Inferior parietal cortex (tissue), 1 donor: Measurements from ENCODE around the gene NETO2.
"Not testable (repeated sequence)": the region's sequence is repeated elsewhere in the genome, so short reads cannot be mapped to it uniquely, and the experiment has no call there.

Experiments
- DNase-seq: peaks from one replicate; pipeline ENCODE4 v3.0.0-alpha.2; 2016; ENCODE audit errors: extremely low spot score

NETO2 gene

GRCh38 chr16:47134550-47134949, 9.2 kb downstream of the NETO2 start:
- no peak for DNase-seq

- no peak for DNase-seq
These were observed 11.4 kb downstream of the NETO2 start for GRCh38 chr16:47132308-47132707.

GRCh38 chr16:47129755-47130435, 13.8 kb downstream of the NETO2 start:
- DNase-seq: no peak

- no peak for DNase-seq
These were observed 16.2 kb downstream of the NETO2 start for GRCh38 chr16:47127541-47127940.

- no peak for DNase-seq
These were observed 18.0 kb downstream of the NETO2 start for GRCh38 chr16:47125757-47126156.

- DNase-seq: no peak
These were observed 30.6 kb downstream of the NETO2 start for GRCh38 chr16:47113130-47113529.

- DNase-seq: no peak
These were observed 32.8 kb downstream of the NETO2 start for GRCh38 chr16:47110939-47111338.

- DNase-seq: no peak
These were observed 34.4 kb downstream of the NETO2 start for GRCh38 chr16:47109361-47109760.

- DNase-seq: not testable (repeated sequence)
These were observed 40.8 kb downstream of the NETO2 start for GRCh38 chr16:47102921-47103320.

- not testable (repeated sequence) for DNase-seq
These were observed 46.6 kb downstream of the NETO2 start for GRCh38 chr16:47097154-47097553.

- no peak for DNase-seq
These were observed 47.4 kb downstream of the NETO2 start for GRCh38 chr16:47096297-47096696.

GRCh38 chr16:47084198-47084597, 59.5 kb downstream of the NETO2 start:
- no peak for DNase-seq

- no peak for DNase-seq
These were observed 61.5 kb downstream of the NETO2 start for GRCh38 chr16:47082099-47082865.

GRCh38 chr16:47081115-47081514, 62.6 kb downstream of the NETO2 start:
- no peak for DNase-seq

GRCh38 chr16:47079860-47080259, 63.9 kb downstream of the NETO2 start:
- no peak for DNase-seq

GRCh38 chr16:47073223-47074155, 70.3 kb downstream of the NETO2 start:
- no peak for DNase-seq

- no peak for DNase-seq
These were observed 71.6 kb downstream of the NETO2 start for GRCh38 chr16:47072158-47072557.

- DNase-seq: no peak
These were observed 73.7 kb downstream of the NETO2 start for GRCh38 chr16:47069841-47070584.

GRCh38 chr16:47069313-47069712, 74.4 kb downstream of the NETO2 start:
- DNase-seq: no peak

GRCh38 chr16:47067203-47067602, 76.5 kb downstream of the NETO2 start:
- no peak for DNase-seq
